Upper lobe of left lung (tissue), 6 donors: ENCODE results near the gene PLAAT5. TPM values are rescaled to one million over a fixed set of nuclear protein-coding genes. Genes with fewer than 3 reads are reported as not detected.
"Not testable (repeated sequence)": the region's sequence is repeated elsewhere in the genome, so short reads cannot be mapped to it uniquely, and the experiment has no call there.

Experiments
- ATAC-seq, 2 donors: fragments of 200-7000 bp; cut with Tn5 transposase; one replicate each; pipeline ENCODE4 v1.9.1; 2022; ENCODE audit warnings: mild to moderate bottlenecking in 2 of 2, moderate library complexity in 2 of 2; ENCODE audit not compliant: low FRiP score in 2 of 2
- DNase-seq, 2 donors: peaks; one replicate each; pipeline ENCODE4 v3.0.0-alpha.2; 2019 to 2020
- H3K27ac ChIP-seq, 4 donors: fragments of 200-600 bp; sonication (generic); one replicate each; pipeline ENCODE4 v1.5.1; 2016 to 2019
- H3K27me3 ChIP-seq, 4 donors: fragments of 200-600 bp; sonication (generic); one replicate each; pipeline ENCODE4 v1.5.1; 2017 to 2019
- H3K36me3 ChIP-seq, 4 donors: fragments of 200-600 bp; sonication (generic); one replicate each; pipeline ENCODE4 v1.5.1; 2016 to 2019
- H3K4me1 ChIP-seq, 4 donors: fragments of 200-600 bp; sonication (generic); one replicate each; pipeline ENCODE4 v1.5.1; 2018 to 2019
- H3K4me3 ChIP-seq, 4 donors: fragments of 200-600 bp; sonication (generic); one replicate each; pipeline ENCODE4 v1.5.1; 2017 to 2019; ENCODE audit warnings: mild to moderate bottlenecking in 2 of 4, moderate library complexity in 1 of 4
- H3K9me3 ChIP-seq, 4 donors: fragments of 200-600 bp; sonication (generic); one replicate each; pipeline ENCODE4 v1.5.1; 2018 to 2019
- CTCF ChIP-seq, 6 experiments: fragments of 450-650 bp in 4 of 6; fragments of 200-600 bp in 2 of 6; sonication (generic) in 2 of 6; IDR thresholded peaks; one replicate each; pipeline ENCODE4 v1.5.1; 2016 to 2019; ENCODE audit warnings: antibody characterized with exemption in 6 of 6
- EP300 ChIP-seq, 4 donors: sonication (generic); formaldehyde crosslinking; IDR thresholded peaks; one replicate each; pipeline ENCODE4 v1.5.1; 2017; ENCODE audit warnings: antibody characterized with exemption in 4 of 4, control low read depth in 2 of 4
- POLR2A ChIP-seq, 4 donors: fragments of 450-650 bp; IDR thresholded peaks; one replicate each; pipeline ENCODE4 v1.5.1; 2016 to 2017; ENCODE audit warnings: antibody characterized with exemption in 4 of 4, mild to moderate bottlenecking in 2 of 4
- POLR2AphosphoS5 ChIP-seq, 2 donors: sonication (generic); formaldehyde crosslinking; IDR thresholded peaks; one replicate each; pipeline ENCODE4 v1.5.1; 2017; ENCODE audit warnings: antibody characterized with exemption in 2 of 2
- WGBS, 2 donors: methylation state at CpG; one replicate each; pipeline ENCODE4 v1.1.5; 2017 to 2018; 5-methylcytosine and 5-hydroxymethylcytosine counted together
- total RNA-seq, 6 donors: library from RNA; depleted of rRNA in 4 of 6; stranded (reverse); fragments of >200 nt in 4 of 6; gene quantifications; one replicate each; pipeline versions ENCODE4 v1.1.0 to v1.2.1, GENCODE V29; 2016 to 2021
- donor health status: DM: no; HTN: no; CAD: no; lungs with moderate emphysema.
- donor health status: DM: no; HTN: yes; CAD: no; lungs with severe emphysema.

Gene PLAAT5
- total RNA-seq, 6 donors from 2014 or later, result 1.0 to 7.2 (median 3.1) TPM

DNA sequence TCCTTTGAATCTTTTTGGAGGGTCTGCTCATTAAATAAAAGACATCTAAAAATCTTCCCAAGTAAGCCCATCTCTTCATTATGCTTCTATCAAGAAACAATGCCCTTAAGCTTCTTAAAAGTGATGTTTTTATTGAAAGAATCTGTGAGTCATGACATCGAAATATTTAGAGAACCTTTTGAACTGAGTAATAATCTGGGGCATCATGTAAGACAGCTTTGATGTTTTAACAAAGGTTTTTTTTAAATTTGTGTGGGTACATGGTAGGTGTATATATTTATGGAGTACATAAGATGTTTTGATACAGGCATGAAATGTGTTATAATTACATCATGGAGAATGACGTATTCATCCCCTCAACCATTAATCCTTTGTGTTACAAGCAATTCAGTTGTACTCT lies 46.8 kb downstream of the PLAAT5 start:
- no peak for DNase-seq
- WGBS, 2 donors, result 55 to 88% methylated on average over 2 of the region's 2 CpGs

DNA sequence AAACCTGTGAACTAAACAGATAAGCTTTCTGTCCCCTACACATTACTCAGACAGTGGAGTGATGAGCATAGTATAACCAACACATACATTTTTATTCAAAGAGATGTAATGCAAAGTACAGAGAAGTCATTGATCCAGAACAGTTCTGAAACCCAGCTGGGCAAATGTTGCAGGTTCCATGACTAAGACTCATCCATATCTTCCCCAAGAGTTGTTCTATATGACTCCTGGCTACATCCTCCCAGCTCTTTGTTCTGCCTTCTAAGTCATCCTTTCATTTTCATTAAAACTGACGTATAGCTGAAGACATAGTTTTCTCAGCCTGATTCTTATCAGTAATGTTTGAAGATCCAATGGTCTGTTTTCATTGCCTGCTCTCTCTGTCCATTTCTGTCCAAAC lies 47.3 kb downstream of the PLAAT5 start:
- DNase-seq (no peak), ATAC-seq (no peak)
- Histone ChIP-seq H3K27me3 (no peaks in the 10 kb centered on the region), H3K9me3 (no peaks in the 10 kb centered on the region), H3K4me1 (no peaks in the 10 kb centered on the region), H3K36me3 (no peaks in the 10 kb centered on the region), H3K27ac (no peak overlapping the region), H3K4me3 (no peak overlapping the region)
- no peak for TF ChIP-seq CTCF (IDR thresholded peaks at IDR 0.05)
- no peak for TF ChIP-seq POLR2AphosphoS5 (IDR thresholded peaks at IDR 0.05)
- no peak for TF ChIP-seq POLR2A (IDR thresholded peaks at IDR 0.05)
- TF ChIP-seq EP300 (IDR thresholded peaks at IDR 0.05), result no peak
- 59 to 69% methylated on average over 1 of the region's 1 CpG for WGBS, 2 donors

More for the DNA sequence above, 46.8 kb downstream of the PLAAT5 start:
- no peaks in the 10 kb centered on the region for H3K27me3 ChIP-seq
- no peak overlapping the region for H3K4me3 ChIP-seq
- TF ChIP-seq POLR2A (IDR thresholded peaks at IDR 0.05) (no peak), CTCF (IDR thresholded peaks at IDR 0.05) (no peak), EP300 (IDR thresholded peaks at IDR 0.05) (no peak), POLR2AphosphoS5 (IDR thresholded peaks at IDR 0.05) (no peak)
- ATAC-seq, result no peak
- no peak overlapping the region for H3K27ac ChIP-seq
- no peaks in the 10 kb centered on the region for H3K4me1 ChIP-seq
- no peaks in the 10 kb centered on the region for H3K36me3 ChIP-seq
- no peaks in the 10 kb centered on the region for H3K9me3 ChIP-seq

- not testable (repeated sequence) for H3K4me3 ChIP-seq, H3K27me3 ChIP-seq, H3K4me1 ChIP-seq, H3K36me3 ChIP-seq, ATAC-seq, DNase-seq, H3K27ac ChIP-seq, H3K9me3 ChIP-seq
- 11 to 25% methylated on average over 1 to 4 of the region's 4 CpGs for WGBS, 2 donors
Measured at GRCh38 chr11:63435831-63436230, 55.1 kb downstream of the PLAAT5 start.

GRCh38 chr11:63435351-63435750 lies 55.6 kb downstream of the PLAAT5 start:
- not testable (repeated sequence) for H3K27me3 ChIP-seq, H3K27ac ChIP-seq, H3K4me1 ChIP-seq, H3K9me3 ChIP-seq, H3K36me3 ChIP-seq, H3K4me3 ChIP-seq, ATAC-seq
- 82 to 95% methylated on average over 4 to 22 of the region's 22 CpGs for WGBS, 2 donors
- peak in 1 of 2 donors; percentile 32 for DNase-seq

DNA sequence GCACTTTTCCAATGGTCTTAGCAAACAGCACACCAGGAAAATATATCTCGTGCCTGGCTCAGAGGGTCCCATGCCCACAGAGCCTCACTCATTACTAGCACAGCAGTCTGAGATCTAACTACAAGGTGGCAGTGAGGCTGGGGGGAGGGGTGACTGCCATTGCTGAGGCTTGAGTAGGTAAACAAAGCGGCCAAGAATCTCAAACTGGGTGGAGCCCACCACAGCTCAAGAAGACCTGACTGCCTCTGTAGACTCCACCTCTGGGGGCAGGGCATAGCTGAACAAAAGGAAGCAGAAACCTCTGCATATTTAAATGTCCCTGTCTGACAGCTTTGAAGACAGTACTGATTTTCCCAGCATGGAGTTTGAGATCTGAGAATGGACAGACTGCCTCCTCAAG lies 60.2 kb downstream of the PLAAT5 start:
- WGBS, 2 donors, result 34% methylated on average over 2 of the region's 2 CpGs; no CpG with 5 or more reads in 1 of the 2 donors

DNA sequence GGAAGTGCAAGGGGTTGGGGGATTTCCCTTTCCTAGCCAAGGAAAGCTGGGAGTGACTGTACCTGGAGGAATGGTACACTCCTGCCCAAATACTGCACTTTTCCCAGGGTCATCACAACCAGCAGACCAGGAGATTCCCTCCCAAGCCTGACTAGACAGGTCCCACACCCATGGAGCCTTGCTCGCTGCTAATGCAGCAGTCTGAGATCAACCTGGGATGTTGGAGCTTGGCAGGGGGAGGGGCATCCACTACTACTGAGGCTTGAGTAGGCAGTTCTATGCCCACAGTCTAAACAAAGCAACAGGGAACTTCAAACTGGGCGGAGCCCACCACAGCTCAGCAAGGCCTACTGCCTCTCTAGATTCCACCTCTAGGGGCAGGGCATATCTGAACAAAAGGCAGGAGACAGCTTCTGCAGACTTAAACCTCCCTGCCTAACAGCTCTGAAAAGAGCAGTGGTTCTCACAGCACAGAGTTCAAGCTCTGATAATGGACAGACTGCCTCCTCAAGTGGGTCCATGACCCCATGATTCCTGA lies 62.9 kb downstream of the PLAAT5 start:
- H3K9me3 ChIP-seq, result no peaks in the 10 kb centered on the region
- no peaks in the 10 kb centered on the region for H3K4me1 ChIP-seq
- 98% methylated on average over 2 of the region's 2 CpGs; no CpG with 5 or more reads in 1 of the 2 donors for WGBS, 2 donors
- no peak overlapping the region for H3K4me3 ChIP-seq
- DNase-seq (no peak), ATAC-seq (no peak)
- no peak overlapping the region for H3K27ac ChIP-seq
- no peaks in the 10 kb centered on the region for H3K36me3 ChIP-seq
- TF ChIP-seq POLR2AphosphoS5 (IDR thresholded peaks at IDR 0.05), result no peak
- no peak for TF ChIP-seq CTCF (IDR thresholded peaks at IDR 0.05)
- no peak for TF ChIP-seq EP300 (IDR thresholded peaks at IDR 0.05)
- TF ChIP-seq POLR2A (IDR thresholded peaks at IDR 0.05), result no peak
- no peaks in the 10 kb centered on the region for H3K27me3 ChIP-seq

More for the DNA sequence above, 60.2 kb downstream of the PLAAT5 start:
- not testable (repeated sequence) for H3K4me3 ChIP-seq, H3K36me3 ChIP-seq, H3K27ac ChIP-seq, H3K9me3 ChIP-seq, H3K27me3 ChIP-seq, H3K4me1 ChIP-seq, ATAC-seq
- peak in 1 of 2 donors; percentile 26 for DNase-seq
